GM21360 (cell line): ENCODE results near the gene IFNA2.
"Not testable (repeated sequence)": the region's sequence is repeated elsewhere in the genome, so short reads cannot be mapped to it uniquely, and the experiment has no call there.

Experiments used
- ATAC-seq: cut with Tn5 transposase; IDR thresholded peaks from one replicate; pipeline ENCODE4 v1.9.1; 2021; ENCODE audit warnings: mild to moderate bottlenecking, moderate library complexity; ENCODE audit not compliant: unreplicated experiment

IFNA2 gene

GRCh38 chr9:21383627-21384026, 1.6 kb downstream of the IFNA2 start:
- ATAC-seq = no peak

- ATAC-seq = peak; percentile 98
Observed at GRCh38 chr9:21381448-21382339, 3.5 kb downstream of the IFNA2 start.

- ATAC-seq = not testable (repeated sequence)
Observed at GRCh38 chr9:21371467-21371866, 13.7 kb downstream of the IFNA2 start.

- ATAC-seq = no peak
Observed at GRCh38 chr9:21367957-21368356, 17.2 kb downstream of the IFNA2 start, which contains the start of gene IFNA13. TSS of gene IFNA13 (minus strand) at chr9:21368057. CDS start at chr9:21368010, 47 bp downstream.

GRCh38 chr9:21367169-21367568, 18.0 kb downstream of the IFNA2 start:
- ATAC-seq = peak; percentile 97

- no peak for ATAC-seq
Observed at GRCh38 chr9:21362287-21362686, 22.9 kb downstream of the IFNA2 start.

GRCh38 chr9:21357479-21358460, 27.4 kb downstream of the IFNA2 start:
- ATAC-seq = peak; percentile 91

- no peak for ATAC-seq
Observed at GRCh38 chr9:21350787-21351186, 34.4 kb downstream of the IFNA2 start, which contains the start of gene IFNA6. TSS of gene IFNA6 (minus strand) at chr9:21350887. CDS start at chr9:21350887, 0 bp downstream.

- ATAC-seq = no peak
Observed at GRCh38 chr9:21348430-21348970, 36.7 kb downstream of the IFNA2 start.

- ATAC-seq = no peak
Observed at GRCh38 chr9:21340735-21341134, 44.5 kb downstream of the IFNA2 start.

- ATAC-seq = no peak
Observed at GRCh38 chr9:21336457-21336856, 48.7 kb downstream of the IFNA2 start.

- ATAC-seq = peak; percentile 82
Observed at GRCh38 chr9:21334701-21335632, 50.2 kb downstream of the IFNA2 start, which contains the start of gene KLHL9. TSS of gene KLHL9 (minus strand) at chr9:21335404. CDS start at chr9:21334859, 545 bp downstream.
